SK-N-SH treated with all-trans-retinoic acid at 6 μM for 48 hours (cell line): ENCODE measurements around the gene TMEM208.

Experiments
- ATAC-seq: fragments of 200-7000 bp; cut with Tn5 transposase; 3 replicates; pipeline ENCODE4 v1.9.1; 2020; ENCODE audit warnings: mild to moderate bottlenecking, moderate library complexity
- ARNTL ChIP-seq: fragments of 450-650 bp; formaldehyde crosslinking; IDR thresholded peaks from 2 replicates; pipeline ENCODE4 v1.5.0; 2020; ENCODE audit warnings: low read depth, mild to moderate bottlenecking, moderate library complexity, borderline replicate concordance
- BACH2 ChIP-seq: fragments of 250-450 bp; sonication (Bioruptor Pico); IDR thresholded peaks from 2 replicates; pipeline ENCODE4 v1.9.0; 2021; ENCODE audit warnings: mild to moderate bottlenecking, borderline replicate concordance
- CSDC2 ChIP-seq: fragments of 250-450 bp; sonication (Bioruptor Pico); IDR thresholded peaks from 2 replicates; pipeline ENCODE4 v1.5.0; 2020; ENCODE audit warnings: mild to moderate bottlenecking, moderate library complexity
- CSRNP3 ChIP-seq: fragments of 250-450 bp; sonication (Bioruptor Pico); IDR thresholded peaks from 2 replicates; pipeline ENCODE4 v1.5.1; 2021; ENCODE audit warnings: mild to moderate bottlenecking, moderate library complexity
- ESRRG ChIP-seq: fragments of 250-450 bp; sonication (Bioruptor Pico); IDR thresholded peaks from 2 replicates; pipeline ENCODE4 v1.6.1; 2021; ENCODE audit warnings: mild to moderate bottlenecking
- GLIS3 ChIP-seq: fragments of 250-450 bp; sonication (Bioruptor Pico); IDR thresholded peaks from 2 replicates; pipeline ENCODE4 v1.5.0; 2020; ENCODE audit warnings: mild to moderate bottlenecking, moderate library complexity
- ISL1 ChIP-seq: fragments of 250-450 bp; sonication (Bioruptor Pico); IDR thresholded peaks from 2 replicates; pipeline ENCODE4 v2.1.2; 2022; ENCODE audit warnings: mild to moderate bottlenecking, moderate library complexity
- OSR1 ChIP-seq: fragments of 250-450 bp; sonication (Bioruptor Pico); IDR thresholded peaks from 2 replicates; pipeline ENCODE4 v1.8.0; 2022; ENCODE audit warnings: moderate library complexity, mild to moderate bottlenecking, inconsistent platforms
- PPARA ChIP-seq: fragments of 250-450 bp; sonication (Bioruptor Pico); IDR thresholded peaks from 2 replicates; pipeline ENCODE4 v1.5.0; 2020; ENCODE audit warnings: mild to moderate bottlenecking, borderline replicate concordance
- RARB ChIP-seq: fragments of 250-450 bp; sonication (Bioruptor Pico); IDR thresholded peaks from 2 replicates; pipeline ENCODE4 v1.8.0; 2021; ENCODE audit warnings: mild to moderate bottlenecking, moderate library complexity
- SNAI2 ChIP-seq: fragments of 250-450 bp; sonication (Bioruptor Pico); IDR thresholded peaks from 2 replicates; pipeline ENCODE4 v1.5.0; 2020; ENCODE audit warnings: mild to moderate bottlenecking, moderate library complexity
- TCF4 ChIP-seq: fragments of 250-450 bp; sonication (Bioruptor Pico); IDR thresholded peaks from 2 replicates; pipeline ENCODE4 v1.8.0; 2021; ENCODE audit warnings: mild to moderate bottlenecking, moderate library complexity, borderline replicate concordance
- TOX ChIP-seq: fragments of 250-450 bp; sonication (Bioruptor Pico); IDR thresholded peaks from 2 replicates; pipeline ENCODE4 v1.8.0; 2021; ENCODE audit warnings: mild to moderate bottlenecking, moderate library complexity, borderline replicate concordance
- TSHZ2 ChIP-seq: fragments of 250-450 bp; sonication (Bioruptor Pico); IDR thresholded peaks from 2 replicates; pipeline ENCODE4 v1.5.0; 2020; ENCODE audit warnings: mild to moderate bottlenecking, moderate library complexity
- ZC3H10 ChIP-seq: fragments of 250-450 bp; sonication (Bioruptor Pico); IDR thresholded peaks from 2 replicates; pipeline ENCODE4 v1.5.1; 2021; ENCODE audit warnings: mild to moderate bottlenecking, moderate library complexity
- ZFP3 ChIP-seq: fragments of 250-450 bp; sonication (Bioruptor Pico); IDR thresholded peaks from 2 replicates; pipeline ENCODE4 v1.5.0; 2020; ENCODE audit warnings: mild to moderate bottlenecking, moderate library complexity
- ZFP30 ChIP-seq: fragments of 450-650 bp; formaldehyde crosslinking; IDR thresholded peaks from 2 replicates; pipeline ENCODE4 v1.5.0; 2022; ENCODE audit warnings: mild to moderate bottlenecking, moderate library complexity
- ZNF565 ChIP-seq: fragments of 450-650 bp; formaldehyde crosslinking; conservative IDR thresholded peaks from 2 replicates; pipeline ENCODE4 v1.5.0; 2020; ENCODE audit warnings: low read depth, mild to moderate bottlenecking, moderate library complexity
- ZNF70 ChIP-seq: fragments of 450-650 bp; formaldehyde crosslinking; IDR thresholded peaks from 2 replicates; pipeline ENCODE4 v1.5.0; 2020; ENCODE audit warnings: mild to moderate bottlenecking, moderate library complexity
- ZNF8 ChIP-seq: fragments of 450-650 bp; formaldehyde crosslinking; IDR thresholded peaks from 2 replicates; pipeline ENCODE4 v1.5.0; 2020; ENCODE audit warnings: mild to moderate bottlenecking, moderate library complexity
- TF ChIP-seq, protein P1 (sequence below): fragments of 250-450 bp; sonication (Bioruptor Pico); IDR thresholded peaks from 2 replicates; pipeline ENCODE4 v1.8.0; 2021; ENCODE audit warnings: low read depth, mild to moderate bottlenecking, moderate library complexity, borderline replicate concordance
- TF ChIP-seq, protein P2 (sequence below): fragments of 250-450 bp; sonication (Bioruptor Pico); IDR thresholded peaks from 2 replicates; pipeline ENCODE4 v1.5.1; 2020; ENCODE audit warnings: low read depth, mild to moderate bottlenecking, moderate library complexity

The TMEM208 gene

DNA sequence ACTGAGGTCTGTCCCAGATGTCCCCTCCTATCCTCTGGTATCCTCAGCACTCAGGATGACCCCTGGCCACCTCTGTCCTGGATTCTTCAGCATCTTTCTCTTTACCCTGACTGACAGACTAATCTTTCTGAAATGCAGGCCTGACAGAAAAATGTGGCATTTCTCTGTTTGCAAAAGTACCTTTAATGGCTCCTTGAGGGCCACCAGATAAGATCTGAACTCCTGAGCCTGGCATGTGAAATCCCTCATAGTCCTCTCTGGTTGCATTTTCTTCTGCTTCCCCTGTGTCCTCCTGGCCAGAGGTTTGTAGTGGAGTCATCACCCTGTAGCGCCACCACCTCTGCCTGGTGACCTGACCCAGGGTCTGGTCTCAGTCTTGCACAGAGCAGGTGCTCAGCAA is 30.0 kb upstream of the TMEM208 start:
- no peak for TF ChIP-seq ZFP30
- TF ChIP-seq, protein P1, sequence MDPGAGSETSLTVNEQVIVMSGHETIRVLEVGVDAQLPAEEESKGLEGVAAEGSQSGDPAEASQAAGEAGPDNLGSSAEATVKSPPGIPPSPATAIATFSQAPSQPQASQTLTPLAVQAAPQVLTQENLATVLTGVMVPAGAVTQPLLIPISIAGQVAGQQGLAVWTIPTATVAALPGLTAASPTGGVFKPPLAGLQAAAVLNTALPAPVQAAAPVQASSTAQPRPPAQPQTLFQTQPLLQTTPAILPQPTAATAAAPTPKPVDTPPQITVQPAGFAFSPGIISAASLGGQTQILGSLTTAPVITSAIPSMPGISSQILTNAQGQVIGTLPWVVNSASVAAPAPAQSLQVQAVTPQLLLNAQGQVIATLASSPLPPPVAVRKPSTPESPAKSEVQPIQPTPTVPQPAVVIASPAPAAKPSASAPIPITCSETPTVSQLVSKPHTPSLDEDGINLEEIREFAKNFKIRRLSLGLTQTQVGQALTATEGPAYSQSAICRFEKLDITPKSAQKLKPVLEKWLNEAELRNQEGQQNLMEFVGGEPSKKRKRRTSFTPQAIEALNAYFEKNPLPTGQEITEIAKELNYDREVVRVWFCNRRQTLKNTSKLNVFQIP = no peak
- TF ChIP-seq TSHZ2 (CRISPR knock-in tag) = no peak
- TF ChIP-seq ESRRG = no peak
- no peak for TF ChIP-seq SNAI2
- TF ChIP-seq ISL1 (CRISPR knock-in tag) = no peak
- TF ChIP-seq RARB = no peak
- TF ChIP-seq, protein P2, sequence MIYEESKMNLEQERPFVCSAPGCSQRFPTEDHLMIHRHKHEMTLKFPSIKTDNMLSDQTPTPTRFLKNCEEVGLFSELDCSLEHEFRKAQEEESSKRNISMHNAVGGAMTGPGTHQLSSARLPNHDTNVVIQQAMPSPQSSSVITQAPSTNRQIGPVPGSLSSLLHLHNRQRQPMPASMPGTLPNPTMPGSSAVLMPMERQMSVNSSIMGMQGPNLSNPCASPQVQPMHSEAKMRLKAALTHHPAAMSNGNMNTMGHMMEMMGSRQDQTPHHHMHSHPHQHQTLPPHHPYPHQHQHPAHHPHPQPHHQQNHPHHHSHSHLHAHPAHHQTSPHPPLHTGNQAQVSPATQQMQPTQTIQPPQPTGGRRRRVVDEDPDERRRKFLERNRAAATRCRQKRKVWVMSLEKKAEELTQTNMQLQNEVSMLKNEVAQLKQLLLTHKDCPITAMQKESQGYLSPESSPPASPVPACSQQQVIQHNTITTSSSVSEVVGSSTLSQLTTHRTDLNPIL (CRISPR knock-in tag) = no peak
- TF ChIP-seq BACH2 (CRISPR knock-in tag) = no peak
- no peak for TF ChIP-seq ARNTL (CRISPR knock-in tag)
- no peak for TF ChIP-seq PPARA
- TF ChIP-seq CSRNP3 (CRISPR knock-in tag) = no peak
- TF ChIP-seq ZFP3 (CRISPR knock-in tag) = no peak
- no peak for TF ChIP-seq OSR1 (CRISPR knock-in tag)
- no peak for TF ChIP-seq GLIS3 (CRISPR knock-in tag)
- TF ChIP-seq ZC3H10 = no peak
- TF ChIP-seq ZNF8 (CRISPR knock-in tag) = no peak
- no peak for TF ChIP-seq ZNF565 (CRISPR knock-in tag)
- TF ChIP-seq, all 23 proteins: peak for 0
- ATAC-seq = no peak

GRCh38 chr16:67197704-67198103 is 29.2 kb upstream of the TMEM208 start:
- ATAC-seq = no peak; the same call in 2 of the 3 replicates
- TF ChIP-seq CSRNP3 (CRISPR knock-in tag) = no peak
- no peak for TF ChIP-seq ZFP30
- TF ChIP-seq ZNF8 (CRISPR knock-in tag) = no peak
- TF ChIP-seq ARNTL (CRISPR knock-in tag) = no peak

DNA sequence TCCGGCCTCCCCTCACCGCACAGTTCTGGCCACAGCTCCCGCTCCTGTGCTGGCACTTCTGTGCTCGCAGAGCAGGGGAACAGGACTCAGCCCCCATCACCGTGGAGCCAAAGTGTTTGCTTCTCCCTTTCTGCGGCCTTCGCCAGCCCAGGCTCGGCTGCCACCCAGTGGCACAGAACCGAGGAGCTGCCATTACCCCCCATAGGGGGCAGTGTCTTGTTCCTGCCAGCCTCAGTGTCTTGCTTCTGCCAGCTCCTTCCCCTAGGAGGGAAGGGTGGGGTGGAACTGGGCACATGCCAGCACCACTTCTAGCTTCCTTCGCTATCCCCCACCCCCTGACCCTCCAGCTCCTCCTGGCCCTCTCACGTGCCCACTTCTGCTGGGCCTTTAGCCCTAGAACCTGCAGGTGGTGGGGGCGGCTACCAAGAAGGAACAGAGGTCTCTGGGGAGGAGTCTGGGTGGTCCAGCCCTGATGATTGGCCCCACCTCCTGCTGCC is 28.6 kb upstream of the TMEM208 start:
- no peak for TF ChIP-seq ZNF70 (CRISPR knock-in tag)
- TF ChIP-seq ARNTL (CRISPR knock-in tag) = no peak
- TF ChIP-seq ZC3H10 = 0 out of 2 replicates have a peak, but pooled peaks have one; percentile 14
- ATAC-seq = peak; percentile 68

DNA sequence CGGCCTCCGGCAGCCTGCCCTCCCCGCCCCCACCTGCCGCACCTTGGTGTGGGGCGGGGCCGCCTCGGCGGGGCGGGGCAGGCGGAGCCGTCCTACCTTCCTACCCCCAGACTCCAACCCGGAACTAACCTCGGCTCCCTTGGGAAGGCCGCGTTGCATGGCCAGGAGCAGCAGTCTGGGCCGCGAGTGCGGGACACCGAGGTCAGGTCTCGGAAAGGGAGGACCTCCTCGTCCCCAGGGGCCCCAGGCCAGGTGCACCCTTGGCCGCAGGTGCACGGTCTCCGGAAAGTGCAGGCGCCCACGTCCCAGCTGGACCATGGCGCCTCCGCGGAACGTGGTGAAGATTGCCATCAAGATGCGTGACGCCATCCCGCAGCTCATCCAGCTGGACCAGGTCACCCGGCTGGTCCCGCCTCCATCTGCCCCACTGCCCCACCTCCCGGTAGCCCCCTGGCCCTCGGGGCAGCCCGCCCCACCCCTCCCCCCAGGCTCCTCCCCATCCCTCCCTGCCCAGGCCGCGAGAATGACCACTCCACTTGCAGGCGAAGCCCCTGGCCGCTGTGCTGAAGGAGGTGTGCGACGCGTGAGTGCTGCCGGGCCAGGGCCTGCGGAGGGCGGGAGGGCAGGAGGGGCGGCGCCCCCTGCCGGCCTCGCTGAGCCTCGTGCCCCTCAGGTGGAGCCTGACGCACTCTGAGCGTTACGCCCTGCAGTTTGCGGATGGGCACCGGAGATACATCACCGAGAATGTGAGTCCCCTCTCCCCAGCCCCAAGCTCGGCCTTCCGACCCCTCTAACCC is 27.7 kb upstream of the TMEM208 start, which contains the start of gene ELMO3:
Gene ELMO3 (plus strand): TSS at position 121 of the 797 bp plus-strand sequence. CDS start 196 bp downstream, at position 317.
- ATAC-seq = no peak
- TF ChIP-seq, protein P1 = no peak
- TF ChIP-seq TCF4 (no peak), ISL1 (CRISPR knock-in tag) (no peak), GLIS3 (CRISPR knock-in tag) (no peak), CSDC2 (CRISPR knock-in tag) (no peak), TOX (CRISPR knock-in tag) (no peak), ARNTL (CRISPR knock-in tag) (no peak), TSHZ2 (CRISPR knock-in tag) (no peak), SNAI2 (no peak), ESRRG (no peak), PPARA (no peak)
